Measurements from ENCODE around the gene SUCLG2.

Gene SUCLG2

GRCh38 chr3:67685499-67685898 is 31.1 kb upstream of the SUCLG2 start:
- H3K27me3 ChIP-seq (ENCODE audit: control insufficient read depth, low read length), result no peaks in the 10 kb centered on the region
- H3K79me2 ChIP-seq (ENCODE audit: control insufficient read depth, low read length), result no peaks in the 10 kb centered on the region
- peak overlapping the region; percentile 66 for H3K4me3 ChIP-seq (ENCODE audit: low read length)
- H3K4me2 ChIP-seq (ENCODE audit: low read length), result peak overlapping the region; percentile 83
- peak overlapping the region; percentile 92 for H3K27ac ChIP-seq (ENCODE audit: low read depth, low read length)
- H3K36me3 ChIP-seq (ENCODE audit: control insufficient read depth, low read length), result peaks cover 27% of the 10 kb centered on the region
- peaks cover 48% of the 10 kb centered on the region for H3K4me1 ChIP-seq (ENCODE audit: control insufficient read depth, low read length)
- no peaks in the 10 kb centered on the region for H4K20me1 ChIP-seq (ENCODE audit: control insufficient read depth, insufficient read depth, low read depth, low read length)
- no peaks in the 10 kb centered on the region for H3K9me2 ChIP-seq (replicated peaks; ENCODE audit: control insufficient read depth, low read length)
- TF ChIP-seq CTCF (IDR thresholded peaks at IDR 0.05; ENCODE audit: low read depth, low read length, poor library complexity, severe bottlenecking) (no peak), EZH2phosphoT487 (IDR thresholded peaks at IDR 0.05; ENCODE audit: borderline replicate concordance, low read length) (no peak)
- H3F3A ChIP-seq (ENCODE audit: control insufficient read depth, insufficient read depth), result peaks cover 9% of the 10 kb centered on the region
- peaks cover 8% of the 10 kb centered on the region for H3K9me3 ChIP-seq (ENCODE audit: control insufficient read depth, insufficient read depth, low read length)

- no peaks in the 10 kb centered on the region for H4K20me1 ChIP-seq (ENCODE audit: control insufficient read depth, insufficient read depth, low read depth, low read length)
- peaks cover 60% of the 10 kb centered on the region for H3K4me1 ChIP-seq (ENCODE audit: control insufficient read depth, low read length)
- no peaks in the 10 kb centered on the region for H3K9me2 ChIP-seq (replicated peaks; ENCODE audit: control insufficient read depth, low read length)
- peak overlapping the region; percentile 92 for H3K27ac ChIP-seq (ENCODE audit: low read depth, low read length)
- no peaks in the 10 kb centered on the region for H3K79me2 ChIP-seq (ENCODE audit: control insufficient read depth, low read length)
- peaks cover 13% of the 10 kb centered on the region for H3F3A ChIP-seq (ENCODE audit: control insufficient read depth, insufficient read depth)
- no peak overlapping the region for H3K4me3 ChIP-seq (ENCODE audit: low read length)
- peaks cover 34% of the 10 kb centered on the region for H3K36me3 ChIP-seq (ENCODE audit: control insufficient read depth, low read length)
- H3K27me3 ChIP-seq (ENCODE audit: control insufficient read depth, low read length), result no peaks in the 10 kb centered on the region
- 0 out of 2 replicates have a peak overlapping the region, but pooled peaks have one; percentile 7 for H3K4me2 ChIP-seq (ENCODE audit: low read length)
- peaks cover 8% of the 10 kb centered on the region for H3K9me3 ChIP-seq (ENCODE audit: control insufficient read depth, insufficient read depth, low read length)
- TF ChIP-seq CTCF (IDR thresholded peaks at IDR 0.05; ENCODE audit: low read depth, low read length, poor library complexity, severe bottlenecking), result no peak
- no peak for TF ChIP-seq EZH2phosphoT487 (IDR thresholded peaks at IDR 0.05; ENCODE audit: borderline replicate concordance, low read length)
These were observed 29.8 kb upstream of the SUCLG2 start for GRCh38 chr3:67684211-67684610.

- peaks cover 67% of the 10 kb centered on the region for H3K4me1 ChIP-seq (ENCODE audit: control insufficient read depth, low read length)
- no peak for TF ChIP-seq EZH2phosphoT487 (IDR thresholded peaks at IDR 0.05; ENCODE audit: borderline replicate concordance, low read length)
- no peak for TF ChIP-seq CTCF (IDR thresholded peaks at IDR 0.05; ENCODE audit: low read depth, low read length, poor library complexity, severe bottlenecking)
- peak overlapping the region; percentile 14 for H3K27ac ChIP-seq (ENCODE audit: low read depth, low read length)
- H3K4me2 ChIP-seq (ENCODE audit: low read length), result no peak overlapping the region
- H3K36me3 ChIP-seq (ENCODE audit: control insufficient read depth, low read length), result peaks cover 34% of the 10 kb centered on the region
- H4K20me1 ChIP-seq (ENCODE audit: control insufficient read depth, insufficient read depth, low read depth, low read length), result no peaks in the 10 kb centered on the region
- H3K27me3 ChIP-seq (ENCODE audit: control insufficient read depth, low read length), result no peaks in the 10 kb centered on the region
- no peaks in the 10 kb centered on the region for H3K9me2 ChIP-seq (replicated peaks; ENCODE audit: control insufficient read depth, low read length)
- H3K9me3 ChIP-seq (ENCODE audit: control insufficient read depth, insufficient read depth, low read length), result peaks cover 8% of the 10 kb centered on the region
- H3F3A ChIP-seq (ENCODE audit: control insufficient read depth, insufficient read depth), result peaks cover 19% of the 10 kb centered on the region
- no peak overlapping the region for H3K4me3 ChIP-seq (ENCODE audit: low read length)
- H3K79me2 ChIP-seq (ENCODE audit: control insufficient read depth, low read length), result no peaks in the 10 kb centered on the region
These were observed 29.1 kb upstream of the SUCLG2 start for GRCh38 chr3:67683522-67683921.

Measured in DOHH2 (cell line).